NCI-H1694 treated with DMSO at 0.1 percent for 48 hours (cell line): ENCODE results near the gene MRPS27.
"Not testable (repeated sequence)": the region's sequence is repeated elsewhere in the genome, so short reads cannot be mapped to it uniquely, and the experiment has no call there.

ENCODE experiments used
- DNase-seq: peaks from one replicate; lab custom pipeline; 2025; lab: John Stamatoyannopoulos, UW

Gene MRPS27

GRCh38 chr5:72202331-72202825, 117.7 kb downstream of the MRPS27 start:
- no peak for DNase-seq

GRCh38 chr5:72199681-72200080, 120.4 kb downstream of the MRPS27 start:
- no peak for DNase-seq

GRCh38 chr5:72197393-72197792, 122.6 kb downstream of the MRPS27 start:
- DNase-seq: no peak

- DNase-seq: no peak
Measured at GRCh38 chr5:72195581-72195980, 124.5 kb downstream of the MRPS27 start.

GRCh38 chr5:72194846-72195245, 125.2 kb downstream of the MRPS27 start:
- DNase-seq: no peak

- no peak for DNase-seq
Measured at GRCh38 chr5:72191404-72191803, 128.6 kb downstream of the MRPS27 start.

- no peak for DNase-seq
Measured at GRCh38 chr5:72189146-72189545, 130.9 kb downstream of the MRPS27 start.

GRCh38 chr5:72188166-72188565, 131.9 kb downstream of the MRPS27 start:
- no peak for DNase-seq

- no peak for DNase-seq
Measured at GRCh38 chr5:72187388-72188075, 132.5 kb downstream of the MRPS27 start.

- no peak for DNase-seq
Measured at GRCh38 chr5:72185496-72186329, 134.3 kb downstream of the MRPS27 start.

GRCh38 chr5:72184408-72184807, 135.6 kb downstream of the MRPS27 start:
- no peak for DNase-seq

- no peak for DNase-seq
Measured at GRCh38 chr5:72183101-72183520, 136.9 kb downstream of the MRPS27 start.

GRCh38 chr5:72182686-72183085, 137.4 kb downstream of the MRPS27 start:
- no peak for DNase-seq

GRCh38 chr5:72180925-72181324, 139.1 kb downstream of the MRPS27 start:
- no peak for DNase-seq

- no peak for DNase-seq
Measured at GRCh38 chr5:72179816-72180440, 140.1 kb downstream of the MRPS27 start.

- no peak for DNase-seq
Measured at GRCh38 chr5:72179028-72179815, 140.8 kb downstream of the MRPS27 start.

- no peak for DNase-seq
Measured at GRCh38 chr5:72177538-72177937, 142.5 kb downstream of the MRPS27 start.

GRCh38 chr5:72172786-72173185, 147.3 kb downstream of the MRPS27 start:
- DNase-seq: no peak

- DNase-seq: no peak
Measured at GRCh38 chr5:72171667-72172066, 148.4 kb downstream of the MRPS27 start.

GRCh38 chr5:72171181-72171580, 148.9 kb downstream of the MRPS27 start:
- DNase-seq: not testable (repeated sequence)

GRCh38 chr5:72170101-72170500, 149.9 kb downstream of the MRPS27 start:
- no peak for DNase-seq
